HG03469 (cell line): Measurements from ENCODE around the gene UNK.

Experiments used
- ATAC-seq: cut with Tn5 transposase; IDR thresholded peaks from one replicate; pipeline ENCODE4 v1.9.1; 2021; ENCODE audit warnings: mild to moderate bottlenecking, moderate library complexity, moderate number of reproducible peaks; ENCODE audit not compliant: unreplicated experiment

Gene UNK

GRCh38 chr17:75818326-75818885 is 33.8 kb downstream of the UNK start:
- no peak for ATAC-seq

GRCh38 chr17:75819116-75819515 is 34.5 kb downstream of the UNK start:
- ATAC-seq = no peak

DNA sequence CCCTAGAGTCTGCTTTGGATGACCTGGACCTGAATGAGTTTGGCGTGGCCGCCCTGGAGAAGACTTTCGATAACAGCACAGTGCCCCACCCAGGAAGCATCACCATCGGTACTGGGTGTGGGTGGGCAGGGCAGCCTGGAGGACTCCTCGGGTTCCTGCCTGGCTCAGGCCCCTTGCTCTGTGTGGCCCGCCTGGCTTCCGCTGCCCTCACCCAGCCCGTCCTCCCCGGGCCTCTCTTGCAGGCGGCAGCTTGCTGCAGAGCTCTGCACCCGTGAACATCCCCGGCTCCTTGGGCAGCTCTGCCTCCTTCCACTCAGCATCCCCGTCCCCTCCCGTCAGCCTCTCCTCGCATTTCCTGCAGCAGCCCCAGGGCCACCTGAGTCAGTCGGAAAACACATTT is 35.1 kb downstream of the UNK start:
- ATAC-seq = no peak

GRCh38 chr17:75820094-75821080 is 35.8 kb downstream of the UNK start:
- no peak for ATAC-seq

GRCh38 chr17:75821552-75821951 is 36.9 kb downstream of the UNK start:
- ATAC-seq = no peak

GRCh38 chr17:75822119-75822799 is 37.7 kb downstream of the UNK start:
- ATAC-seq = no peak

- ATAC-seq = no peak
These were observed 38.2 kb downstream of the UNK start for GRCh38 chr17:75822800-75823166.

- no peak for ATAC-seq
These were observed 38.8 kb downstream of the UNK start for GRCh38 chr17:75823257-75824041.

- ATAC-seq = no peak
These were observed 39.5 kb downstream of the UNK start for GRCh38 chr17:75824050-75824552.

DNA sequence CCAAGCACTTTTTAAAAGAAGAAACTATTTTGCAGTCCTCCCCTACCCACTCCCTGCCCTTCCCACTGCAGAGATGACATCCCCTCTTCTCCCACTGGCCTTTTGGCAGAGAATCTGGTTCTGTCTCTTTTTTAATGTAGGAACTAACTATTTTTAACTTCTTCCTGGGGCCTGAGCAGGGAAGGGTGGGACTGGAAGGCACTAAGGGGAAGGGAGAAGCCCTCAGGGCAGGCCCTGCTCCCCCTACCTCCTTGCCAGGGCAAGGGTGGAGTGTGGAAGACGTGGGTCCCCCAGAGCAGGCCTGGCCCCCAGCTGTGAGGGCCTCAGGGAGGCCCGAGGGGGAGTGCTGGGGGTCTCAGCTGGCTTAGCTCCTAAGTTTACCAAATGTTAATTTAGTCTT is 40.1 kb downstream of the UNK start:
- no peak for ATAC-seq

DNA sequence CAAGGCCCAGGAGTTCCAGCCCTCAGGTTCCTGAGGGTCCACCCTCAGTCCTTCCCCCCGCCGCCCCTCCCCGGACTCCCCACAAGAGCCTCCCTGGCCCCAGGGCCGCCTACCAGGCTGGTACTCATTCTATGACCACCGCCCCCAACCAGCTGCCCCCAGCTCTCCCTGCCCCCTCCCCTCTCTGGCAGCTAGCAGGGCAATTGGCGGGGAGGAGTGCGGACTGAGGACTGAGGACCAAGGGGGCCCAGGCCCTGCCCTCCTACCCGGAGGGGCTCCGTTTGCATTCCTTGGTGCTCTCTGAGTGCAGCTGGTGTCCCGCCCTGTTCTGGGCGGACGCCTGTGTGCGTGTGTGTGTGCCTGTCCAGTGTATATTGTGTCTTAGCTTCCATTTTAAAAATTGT is 40.5 kb downstream of the UNK start:
- no peak for ATAC-seq

GRCh38 chr17:75825748-75826370 is 41.3 kb downstream of the UNK start:
- no peak for ATAC-seq

DNA sequence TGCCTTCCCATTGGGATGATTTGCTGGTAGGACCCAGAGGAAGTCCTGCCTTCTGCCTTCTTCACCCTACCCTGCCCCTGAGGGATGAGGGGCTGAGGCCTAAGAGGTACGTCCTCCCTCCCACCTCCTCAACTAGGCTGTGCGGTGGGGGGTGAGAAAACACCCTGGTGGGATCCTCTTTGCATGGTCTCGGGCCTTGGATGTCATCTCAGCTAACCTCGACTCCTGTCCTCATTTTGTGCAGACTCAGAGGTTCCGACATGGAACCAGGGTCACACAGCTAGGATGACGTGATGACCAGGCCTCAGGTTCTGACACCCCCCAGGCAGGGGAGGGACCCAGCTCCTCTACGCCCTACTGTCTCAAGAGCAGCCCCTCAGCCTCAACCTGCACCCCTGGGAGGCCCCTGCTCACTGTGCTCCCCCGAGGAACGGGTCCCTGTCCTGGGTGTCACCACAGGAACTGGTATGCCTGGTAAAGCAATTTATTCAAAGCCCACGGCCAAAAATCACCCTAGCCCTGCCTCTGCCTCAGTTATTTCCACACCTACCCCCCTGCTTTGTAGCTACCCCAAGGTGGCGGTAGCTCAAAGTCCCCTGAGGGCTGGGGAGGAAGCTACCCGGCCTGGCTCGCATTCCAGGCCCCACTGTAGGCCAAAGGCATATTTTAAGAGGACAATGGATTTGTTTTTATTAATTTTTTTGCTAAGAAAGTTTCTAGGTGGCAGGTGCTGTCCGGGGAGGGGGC is 42.1 kb downstream of the UNK start:
- ATAC-seq = no peak

- ATAC-seq = no peak
These were observed 42.9 kb downstream of the UNK start for GRCh38 chr17:75827308-75828075.

GRCh38 chr17:75828076-75828400 is 43.4 kb downstream of the UNK start:
- ATAC-seq = no peak

DNA sequence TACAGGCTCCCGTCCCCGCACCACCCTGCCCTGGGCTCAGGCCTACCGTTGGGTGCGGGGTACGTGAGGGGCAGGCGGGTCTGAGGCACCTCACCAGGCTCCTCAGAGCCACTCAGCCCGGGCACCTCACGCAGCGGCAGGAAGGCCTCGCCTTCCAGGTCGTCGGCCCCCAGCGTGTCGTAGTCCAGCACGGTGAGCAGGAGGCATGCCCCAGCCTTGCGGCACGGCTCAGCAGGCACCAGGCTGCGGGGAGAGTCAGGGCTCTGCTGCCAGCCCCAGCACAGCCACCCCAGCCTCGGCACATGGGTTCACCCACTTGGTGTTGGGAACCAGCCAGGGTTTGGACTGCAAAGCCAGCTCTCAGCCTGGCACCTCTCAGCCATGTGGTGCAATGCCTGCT is 44.1 kb downstream of the UNK start:
- ATAC-seq = no peak

GRCh38 chr17:75829747-75830146 is 45.1 kb downstream of the UNK start:
- no peak for ATAC-seq

DNA sequence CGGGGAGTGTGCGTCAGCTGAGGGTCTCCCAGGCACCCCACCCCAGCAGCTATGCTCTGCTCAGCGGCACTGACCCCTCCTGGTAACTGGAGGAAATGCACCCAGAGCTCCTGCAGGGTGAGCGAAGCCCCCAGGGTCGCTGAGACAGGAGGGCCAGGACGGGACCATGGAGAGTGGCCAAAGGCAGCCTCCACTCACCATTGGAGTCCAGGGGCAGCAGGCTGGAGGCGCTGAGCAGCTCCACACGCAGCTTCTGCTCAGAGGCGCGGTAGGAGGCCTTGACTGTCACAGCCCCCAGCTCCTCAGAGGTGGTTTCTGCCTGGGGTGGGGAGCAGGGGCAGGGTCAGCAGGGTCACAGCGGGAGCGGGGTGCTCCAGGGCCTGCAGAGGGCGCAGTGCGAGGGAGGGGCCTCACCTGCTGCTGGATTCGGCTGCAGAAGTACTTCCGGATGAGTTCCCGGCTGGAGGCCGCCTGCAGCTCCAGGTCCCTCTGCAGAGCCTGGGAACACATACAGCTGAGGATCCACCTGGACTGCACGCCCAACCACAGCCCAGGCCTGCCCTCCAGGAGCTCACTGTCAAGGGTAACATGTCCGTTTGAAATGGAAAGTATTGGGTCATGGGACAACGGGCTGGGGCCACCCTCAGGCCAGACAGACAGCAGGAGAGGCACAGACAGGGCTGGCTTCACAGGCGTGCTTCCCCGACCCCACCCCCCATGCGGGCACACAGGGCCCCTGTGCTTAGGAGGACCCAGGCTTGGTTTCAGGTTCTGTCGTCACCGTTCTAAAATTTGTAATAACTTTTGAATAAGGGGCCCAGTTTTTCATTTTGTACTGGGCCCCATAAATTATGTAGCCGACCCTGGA is 45.8 kb downstream of the UNK start:
- ATAC-seq = no peak
